ENCODE measurements around the gene DAB2.
A peak's percentile ranks its signal among the peaks of the same experiment; 100 is the strongest.
"Not testable (repeated sequence)": the region's sequence is repeated elsewhere in the genome, so short reads cannot be mapped to it uniquely, and the experiment has no call there.

DAB2 gene

GRCh38 chr5:39417979-39418378 lies 6.8 kb downstream of the DAB2 start:
- DNase-seq, result no peak

- DNase-seq, result no peak
Measured at GRCh38 chr5:39415201-39415600, 9.6 kb downstream of the DAB2 start.

DNA sequence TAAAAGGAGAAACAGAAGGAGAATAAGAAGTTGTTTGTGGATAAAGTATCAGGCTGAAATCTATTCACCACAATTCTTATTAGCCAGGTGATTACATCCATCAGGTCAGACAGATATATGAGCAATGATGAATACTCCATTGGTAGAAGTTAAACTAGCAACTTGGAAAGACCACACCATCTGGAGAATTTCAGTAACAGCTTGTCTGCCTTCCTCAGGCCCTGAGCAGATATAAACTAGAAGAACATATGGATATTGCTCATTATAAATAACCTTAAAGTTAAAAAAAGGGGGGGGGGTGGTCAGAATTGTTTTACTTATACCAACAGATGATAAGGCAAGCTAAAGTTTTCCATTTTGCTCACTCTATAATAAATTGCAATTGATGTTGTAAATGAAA lies 10.4 kb downstream of the DAB2 start:
- DNase-seq, result no peak

GRCh38 chr5:39413771-39414170 lies 11.0 kb downstream of the DAB2 start:
- DNase-seq, result no peak

GRCh38 chr5:39412721-39413394 lies 11.9 kb downstream of the DAB2 start:
- DNase-seq, result no peak

DNA sequence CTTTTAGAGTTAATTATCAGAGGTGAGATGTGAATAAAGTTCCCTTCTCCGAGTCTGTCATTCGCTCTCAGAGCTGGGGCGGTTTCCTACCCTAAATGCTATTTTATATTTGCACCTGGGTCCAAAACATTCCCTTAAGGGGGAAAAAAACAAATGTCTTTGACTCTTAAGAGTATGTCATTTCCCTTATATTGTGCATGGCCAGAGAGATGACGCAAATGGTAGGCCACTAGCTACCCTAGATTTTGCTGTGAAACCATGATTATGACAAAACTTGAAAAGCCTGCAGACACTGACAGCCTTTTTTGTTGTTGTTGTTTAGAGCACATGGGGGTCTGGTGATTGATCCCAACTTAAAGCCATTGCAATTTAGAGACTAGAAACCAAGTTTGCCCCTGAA lies 12.8 kb downstream of the DAB2 start:
- DNase-seq, result no peak

DNA sequence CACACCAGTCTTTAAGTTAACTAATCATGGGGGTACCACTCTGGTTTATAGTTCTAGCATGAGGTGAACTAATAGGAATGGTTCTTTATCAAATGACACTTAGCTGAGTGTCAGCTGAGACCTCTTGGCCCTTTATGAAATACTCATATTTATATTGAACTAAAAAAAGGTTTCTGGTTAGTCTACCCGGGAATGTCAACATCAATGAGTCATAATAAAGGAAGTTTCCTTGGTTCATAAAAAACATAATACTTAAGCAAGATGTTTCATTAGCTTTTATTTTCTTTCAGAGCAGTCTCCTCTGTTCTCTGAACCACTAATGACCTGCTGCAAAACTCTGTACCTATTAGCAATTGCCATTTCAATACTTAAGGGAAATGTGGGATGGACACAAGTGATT lies 13.7 kb downstream of the DAB2 start:
- no peak for DNase-seq

GRCh38 chr5:39409033-39409432 lies 15.7 kb downstream of the DAB2 start:
- DNase-seq, result no peak

GRCh38 chr5:39405083-39405843 lies 19.5 kb downstream of the DAB2 start:
- no peak for DNase-seq

GRCh38 chr5:39403761-39404160 lies 21.0 kb downstream of the DAB2 start:
- not testable (repeated sequence) for DNase-seq

DNA sequence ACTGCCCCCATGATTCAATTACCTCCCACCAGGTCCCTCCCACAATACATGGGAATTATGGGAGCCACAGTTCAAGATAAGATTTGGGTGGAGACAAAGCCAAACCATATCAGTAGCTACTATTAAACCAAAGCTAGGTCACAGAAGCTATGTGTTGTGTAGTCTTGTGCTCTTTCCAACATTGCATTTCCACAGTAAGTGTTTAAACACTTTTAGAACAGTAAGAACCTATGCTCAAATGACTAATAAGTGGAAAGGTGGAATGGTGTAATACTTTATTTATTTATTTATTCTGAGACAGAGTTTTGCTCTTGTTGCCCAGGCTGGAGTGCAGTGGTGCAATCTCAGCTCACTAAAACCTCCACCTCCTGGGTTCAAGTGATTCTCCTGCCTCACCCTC lies 22.6 kb downstream of the DAB2 start:
- not testable (repeated sequence) for DNase-seq

DNA sequence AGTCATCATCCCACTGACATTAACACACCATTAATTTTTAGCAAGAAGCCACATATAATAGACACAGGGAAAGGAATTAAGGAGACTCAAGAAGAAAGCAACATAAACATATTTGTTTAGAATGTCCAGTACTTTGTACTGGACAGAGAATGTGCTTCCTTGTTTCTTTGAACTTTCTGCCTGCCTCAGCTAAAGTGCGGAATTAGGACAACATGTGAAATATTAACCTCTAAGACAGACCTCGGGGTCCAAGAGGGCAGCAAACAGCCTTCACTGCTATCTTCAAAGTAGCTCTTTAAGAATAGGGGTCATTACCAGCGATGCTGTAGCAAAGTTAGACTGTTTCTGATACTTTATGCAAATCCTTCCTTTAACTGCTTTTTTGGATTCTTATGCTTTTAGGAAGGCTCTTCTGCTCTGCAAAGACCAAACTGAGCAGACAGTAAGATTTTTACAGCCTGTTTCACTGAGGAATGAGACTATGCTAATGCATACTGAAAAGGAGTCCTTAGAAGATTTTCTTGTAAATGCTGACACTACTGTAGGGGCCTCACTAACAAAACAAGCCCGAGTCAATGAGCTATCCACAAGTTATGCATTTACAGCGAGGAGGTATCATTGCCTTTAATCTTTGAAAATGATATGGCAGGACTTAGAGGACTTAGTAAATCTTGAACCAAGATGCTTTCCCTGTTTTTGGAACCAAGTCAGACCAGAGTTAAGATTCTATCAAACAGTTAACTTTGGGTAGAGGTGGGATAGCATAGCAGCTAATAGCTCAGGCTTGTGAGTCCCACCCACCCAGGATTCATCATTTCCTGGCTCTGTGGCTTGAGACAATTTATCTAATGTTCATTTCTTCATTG lies 23.8 kb downstream of the DAB2 start:
- DNase-seq, result no peak

DNA sequence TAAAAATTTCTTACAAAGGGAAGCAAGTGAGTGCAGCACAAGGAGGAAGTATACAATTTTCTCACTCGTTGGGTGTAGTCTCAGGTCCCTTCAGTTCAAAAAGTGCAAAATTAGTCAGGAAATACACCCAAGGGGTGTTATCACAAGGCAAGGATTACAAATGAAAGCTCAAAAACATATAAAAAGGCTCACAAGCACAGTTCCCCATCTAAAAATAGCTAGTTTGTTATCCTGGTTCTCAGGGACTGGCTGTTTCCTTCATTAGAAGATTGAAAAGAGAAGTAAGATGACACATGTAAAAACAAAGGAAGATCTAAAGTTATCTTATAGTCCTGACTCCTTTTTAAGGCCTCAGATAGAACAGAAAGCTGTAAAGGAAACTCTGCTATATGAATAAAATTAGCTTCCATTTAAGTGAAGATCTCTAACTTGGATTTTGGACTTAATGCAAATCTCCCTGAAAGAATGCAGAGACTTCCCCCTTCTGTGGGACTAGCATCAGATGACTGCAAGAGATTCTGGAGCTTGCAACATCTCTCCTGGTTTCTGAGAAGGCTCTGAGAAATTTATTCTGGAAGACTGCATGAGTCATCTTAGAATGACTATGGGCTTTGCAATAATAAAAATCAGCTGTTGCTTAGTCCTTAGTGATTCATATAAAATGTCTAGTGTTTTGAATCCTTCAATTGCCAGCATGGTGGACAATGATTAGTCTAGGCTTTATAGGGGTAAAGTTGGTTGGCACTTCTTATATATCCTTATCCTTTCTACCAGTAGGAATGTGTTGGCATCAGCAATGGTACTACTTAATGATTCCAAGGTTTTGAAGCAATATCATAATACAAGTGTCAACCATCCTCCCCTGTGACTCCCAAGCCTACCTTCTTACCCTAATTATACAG lies 25.4 kb downstream of the DAB2 start:
- no peak for DNase-seq

- DNase-seq, result no peak
Measured at GRCh38 chr5:39396843-39397242, 27.9 kb downstream of the DAB2 start.

- DNase-seq, result no peak
Measured at GRCh38 chr5:39395521-39395920, 29.3 kb downstream of the DAB2 start.

DNA sequence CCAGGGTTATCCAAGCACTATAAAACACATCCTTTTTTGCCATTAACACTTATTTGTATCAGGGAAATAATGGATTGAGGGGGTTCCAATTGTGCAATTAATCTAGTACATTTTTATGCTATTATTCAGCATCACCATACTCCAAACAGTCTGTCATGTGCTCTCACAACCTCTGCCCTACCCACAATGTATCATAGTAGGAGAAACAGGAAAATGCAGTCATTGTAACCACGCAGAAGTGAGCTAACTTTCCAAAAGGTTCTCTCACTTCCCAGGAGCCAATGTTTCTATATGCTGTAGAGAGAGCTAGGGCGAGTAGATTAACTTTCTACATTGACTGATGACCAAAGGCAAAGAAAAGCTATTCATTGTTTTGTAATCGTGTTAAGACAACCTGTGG lies 29.8 kb downstream of the DAB2 start:
- DNase-seq, result no peak

GRCh38 chr5:39390945-39391344 lies 33.8 kb downstream of the DAB2 start:
- no peak for DNase-seq

DNA sequence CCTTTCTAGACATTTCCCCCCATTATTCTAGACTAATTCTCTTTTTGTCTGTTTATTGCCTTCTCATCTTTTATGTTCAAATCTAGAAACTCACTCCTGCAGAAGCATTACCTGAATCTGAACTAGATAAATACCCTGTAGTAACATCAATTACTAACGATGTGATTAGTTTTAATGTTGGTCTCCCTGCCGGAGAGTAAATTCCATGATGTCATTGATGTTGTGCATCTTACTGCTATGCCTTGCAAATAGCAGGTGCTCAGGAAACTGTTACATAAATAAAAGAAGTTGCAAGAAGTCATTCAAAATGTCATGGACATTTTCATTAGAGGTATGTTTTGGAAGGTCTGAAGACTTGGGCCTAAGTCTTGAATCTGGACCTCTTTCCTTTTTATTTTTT lies 37.5 kb downstream of the DAB2 start:
- no peak for DNase-seq

DNA sequence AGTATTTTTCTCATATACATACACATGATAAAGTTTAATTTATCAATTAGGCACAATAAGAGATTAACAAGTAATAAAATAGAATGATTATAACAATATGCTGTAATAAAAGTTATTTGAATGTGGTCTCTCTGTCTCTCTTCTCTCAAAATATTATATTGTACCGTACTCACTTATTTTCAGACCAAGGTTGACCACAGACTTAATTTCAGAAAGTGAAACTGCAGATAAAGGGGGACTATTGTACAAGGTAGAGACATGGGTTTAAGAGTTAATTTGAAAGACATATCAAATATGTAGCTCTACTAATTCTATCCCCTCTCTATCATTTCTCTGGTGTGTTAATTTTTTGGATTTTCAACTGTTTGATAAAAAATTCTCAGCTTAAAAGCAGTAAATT lies 40.5 kb downstream of the DAB2 start:
- DNase-seq, result no peak

DNA sequence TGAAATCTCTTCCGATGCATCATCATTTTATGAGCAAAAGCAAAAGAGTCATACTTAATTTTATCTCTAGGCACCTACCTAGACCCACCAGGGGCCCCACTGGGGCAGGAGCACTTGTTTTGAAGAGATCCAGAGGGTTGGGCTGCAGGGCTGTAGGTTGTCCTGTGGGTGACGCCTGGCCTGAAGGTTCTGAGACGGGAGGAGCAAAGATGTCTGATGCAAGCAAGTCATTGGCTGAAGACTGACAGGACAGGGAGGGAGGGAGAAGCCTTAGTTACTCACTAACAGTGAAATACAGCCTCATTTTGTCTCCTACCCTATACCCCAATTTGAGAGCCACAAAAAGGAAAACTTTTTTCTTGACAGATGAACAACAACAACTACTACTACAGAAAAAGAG lies 43.4 kb downstream of the DAB2 start:
- DNase-seq, result no peak

DNA sequence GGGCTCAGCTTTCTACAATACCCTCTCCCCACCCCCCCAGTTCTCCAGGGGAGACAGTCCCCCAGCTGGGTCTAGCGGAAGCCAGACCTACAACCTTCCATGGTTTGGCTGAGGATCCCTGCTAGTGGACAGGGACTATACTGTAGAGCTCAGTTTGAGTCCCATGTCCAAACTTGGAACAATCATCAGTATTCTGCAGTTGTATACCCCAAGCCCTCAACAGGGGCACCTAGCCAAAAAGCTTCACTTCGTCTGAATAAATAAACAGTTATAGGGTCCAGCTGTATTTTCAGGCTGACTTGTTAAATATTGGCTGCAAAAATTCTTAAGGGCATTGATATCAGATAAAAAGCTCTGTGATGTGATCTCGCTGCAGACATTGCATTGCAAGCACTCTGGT lies 45.1 kb downstream of the DAB2 start:
- DNase-seq, result no peak

- DNase-seq, result no peak
Measured at GRCh38 chr5:39377613-39378012, 47.2 kb downstream of the DAB2 start.

- DNase-seq, result peak; percentile 11
Measured at GRCh38 chr5:39376293-39376714, 48.5 kb downstream of the DAB2 start.

Data from NCI-H1105 (cell line).